GM03348 (cell line): ENCODE results near the gene PRSS12.
"Not testable (repeated sequence)": the region's sequence is repeated elsewhere in the genome, so short reads cannot be mapped to it uniquely, and the experiment has no call there.

Source experiments
- DNase-seq: peaks from one replicate; pipeline ENCODE4 v3.0.0; 2012; ENCODE audit warnings: low spot score

PRSS12 gene

GRCh38 chr4:118278473-118279274 is 74.1 kb downstream of the PRSS12 start:
- peak; percentile 96 for DNase-seq

- no peak for DNase-seq
These were observed 75.6 kb downstream of the PRSS12 start for GRCh38 chr4:118277243-118277642.

GRCh38 chr4:118276580-118276979 is 76.2 kb downstream of the PRSS12 start:
- DNase-seq = no peak

GRCh38 chr4:118273642-118274041 is 79.2 kb downstream of the PRSS12 start:
- DNase-seq = no peak

- DNase-seq = no peak
These were observed 81.0 kb downstream of the PRSS12 start for GRCh38 chr4:118271788-118272187.

- peak; percentile 38 for DNase-seq
These were observed 82.3 kb downstream of the PRSS12 start for GRCh38 chr4:118270492-118270891.

- no peak for DNase-seq
These were observed 84.0 kb downstream of the PRSS12 start for GRCh38 chr4:118268780-118269179.

GRCh38 chr4:118266145-118266496 is 86.7 kb downstream of the PRSS12 start:
- DNase-seq = not testable (repeated sequence)

- no peak for DNase-seq
These were observed 87.3 kb downstream of the PRSS12 start for GRCh38 chr4:118265312-118266144.

GRCh38 chr4:118264096-118264495 is 88.7 kb downstream of the PRSS12 start:
- DNase-seq = no peak

GRCh38 chr4:118260309-118260708 is 92.5 kb downstream of the PRSS12 start:
- DNase-seq = no peak

- no peak for DNase-seq
These were observed 93.7 kb downstream of the PRSS12 start for GRCh38 chr4:118259111-118259510.

- no peak for DNase-seq
These were observed 98.4 kb downstream of the PRSS12 start for GRCh38 chr4:118254368-118254767.

- DNase-seq = no peak
These were observed 102.9 kb downstream of the PRSS12 start for GRCh38 chr4:118249890-118250289.

- no peak for DNase-seq
These were observed 115.3 kb downstream of the PRSS12 start for GRCh38 chr4:118237531-118237930.

GRCh38 chr4:118235566-118236120 is 117.2 kb downstream of the PRSS12 start:
- no peak for DNase-seq
